MG63 (cell line): ENCODE results near the gene FOXO3. TPM values are rescaled to one million over a fixed set of nuclear protein-coding genes. Genes with fewer than 3 reads are reported as not detected.
A peak's percentile ranks its signal among the peaks of the same experiment; 100 is the strongest.
"Not testable (repeated sequence)": the region's sequence is repeated elsewhere in the genome, so short reads cannot be mapped to it uniquely, and the experiment has no call there.

Experiments used
- DNase-seq: peaks from one replicate; pipeline ENCODE4 v3.0.0-alpha.2; 2020
- H3K27me3 ChIP-seq: fragments of 250-450 bp; sonication (Bioruptor Pico); 2 replicates; pipeline ENCODE4 v1.5.1; 2020; ENCODE audit warnings: mild to moderate bottlenecking, moderate library complexity
- H3K36me3 ChIP-seq: fragments of 250-450 bp; sonication (Bioruptor Pico); 2 replicates; pipeline ENCODE4 v1.5.1; 2020; ENCODE audit warnings: mild to moderate bottlenecking, moderate library complexity
- H3K4me3 ChIP-seq: fragments of 250-450 bp; sonication (Bioruptor Pico); 2 replicates; pipeline ENCODE4 v1.5.1; 2020; ENCODE audit warnings: mild to moderate bottlenecking, moderate library complexity
- H3K9me3 ChIP-seq: fragments of 250-450 bp; sonication (Bioruptor Pico); 2 replicates; pipeline ENCODE4 v1.5.1; 2020; ENCODE audit warnings: mild to moderate bottlenecking, moderate library complexity
- total RNA-seq: library from RNA; depleted of rRNA; stranded (reverse); fragments of >200 nt; shearing (Covaris generic); gene quantifications from 2 replicates; pipeline ENCODE4 v1.2.3, GENCODE V29; 2014; ENCODE audit warnings: low replicate concordance; rRNA removed

The FOXO3 gene
- total RNA-seq = 14.9 TPM in 2 replicates

GRCh38 chr6:108560463-108561308 lies at the start of gene FOXO3:
FOXO3 (plus strand) TSS chr6:108560917; CDS start chr6:108561209, 292 bp downstream.
- peak within 1 kb of the TSS; percentile 93 for H3K4me3 ChIP-seq
- peaks cover 19% of the 10 kb centered on the region for H3K36me3 ChIP-seq
- no peaks in the 10 kb centered on the region for H3K27me3 ChIP-seq
- no peaks in the 10 kb centered on the region for H3K9me3 ChIP-seq
- peak; percentile 91 for DNase-seq

- peaks cover 4% of the 10 kb centered on the region for H3K36me3 ChIP-seq
- H3K27me3 ChIP-seq = no peaks in the 10 kb centered on the region
- no peaks in the 10 kb centered on the region for H3K9me3 ChIP-seq
- peak; percentile 7 for DNase-seq
- H3K4me3 ChIP-seq = no peak overlapping the region
Measured at GRCh38 chr6:108518714-108519576, 41.8 kb upstream of the FOXO3 start.

- DNase-seq = no peak
- Histone ChIP-seq H3K4me3 (no peak overlapping the region), H3K36me3 (peaks cover 4% of the 10 kb centered on the region), H3K27me3 (no peaks in the 10 kb centered on the region), H3K9me3 (no peaks in the 10 kb centered on the region)
Measured at GRCh38 chr6:108521616-108522107, 39.1 kb upstream of the FOXO3 start.

- H3K9me3 ChIP-seq = no peaks in the 10 kb centered on the region
- DNase-seq = no peak
- H3K27me3 ChIP-seq = no peaks in the 10 kb centered on the region
- H3K4me3 ChIP-seq = no peak overlapping the region
- peaks cover 4% of the 10 kb centered on the region for H3K36me3 ChIP-seq
Measured at GRCh38 chr6:108523697-108524096, 37.0 kb upstream of the FOXO3 start.

DNA sequence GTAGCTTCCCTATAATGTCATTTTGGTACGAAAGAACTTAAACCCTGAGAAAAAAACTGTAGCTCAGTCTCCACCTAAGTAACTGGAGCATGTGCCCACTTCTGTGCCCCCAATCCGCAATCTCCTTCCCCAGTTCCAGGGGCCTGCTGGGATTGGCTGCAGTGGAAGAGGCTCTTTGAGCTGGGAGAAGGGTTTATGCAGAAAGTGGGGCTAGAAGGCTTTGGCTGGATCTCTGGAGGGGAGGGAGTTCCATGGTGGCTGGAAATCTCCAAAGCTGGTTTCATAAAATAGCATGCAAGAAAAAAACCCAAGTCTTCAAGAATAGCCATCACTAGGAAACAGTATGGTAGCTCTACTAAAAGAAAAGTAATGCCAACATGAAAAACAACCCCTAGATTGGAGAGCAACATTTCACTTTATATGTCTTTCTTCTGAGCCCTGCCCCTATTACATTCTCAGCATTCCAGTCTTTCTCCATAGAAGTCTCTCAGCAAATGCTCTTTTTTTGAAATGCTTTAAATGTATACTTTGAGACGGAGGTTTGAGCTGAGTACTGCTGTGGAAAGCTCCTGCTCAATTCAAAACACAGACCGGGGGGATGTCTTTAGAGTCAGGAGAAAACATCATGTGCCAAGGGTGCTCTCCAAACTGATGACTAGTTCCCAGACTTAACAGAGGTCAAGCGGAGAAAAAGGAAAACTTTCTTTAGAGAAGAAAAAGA lies 36.0 kb upstream of the FOXO3 start:
- Histone ChIP-seq H3K27me3 (no peaks in the 10 kb centered on the region), H3K36me3 (peaks cover 4% of the 10 kb centered on the region), H3K4me3 (no peak overlapping the region), H3K9me3 (no peaks in the 10 kb centered on the region)
- no peak for DNase-seq

DNA sequence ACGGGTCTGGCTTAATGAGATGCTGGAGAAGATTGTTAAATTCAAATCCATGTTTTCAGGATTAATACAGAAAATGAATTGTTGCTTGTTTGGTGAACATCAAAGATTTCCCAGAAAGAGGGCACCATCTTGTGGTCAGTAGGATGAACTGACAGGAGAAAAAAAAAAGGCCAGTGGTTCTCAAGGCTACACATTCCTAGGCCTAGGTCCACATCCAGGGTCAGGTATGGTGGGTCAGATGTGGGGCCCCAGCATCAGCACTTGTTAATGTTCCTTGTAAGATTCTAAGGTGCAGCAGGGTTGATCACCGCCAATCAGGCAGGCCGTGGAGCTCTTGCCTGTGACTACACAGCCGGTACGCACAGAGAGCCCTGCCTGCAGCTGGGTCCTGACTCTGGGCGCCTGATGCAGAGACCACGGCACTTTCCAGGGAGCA lies 34.0 kb upstream of the FOXO3 start:
- H3K36me3 ChIP-seq = no peaks in the 10 kb centered on the region
- no peak for DNase-seq

GRCh38 chr6:108528878-108529277 lies 31.8 kb upstream of the FOXO3 start:
- Histone ChIP-seq H3K4me3 (no peak overlapping the region), H3K27me3 (no peaks in the 10 kb centered on the region), H3K9me3 (no peaks in the 10 kb centered on the region), H3K36me3 (no peaks in the 10 kb centered on the region)
- no peak for DNase-seq

More for the DNA sequence above, 34.0 kb upstream of the FOXO3 start:
- no peak overlapping the region for H3K4me3 ChIP-seq
- H3K27me3 ChIP-seq = no peaks in the 10 kb centered on the region
- no peaks in the 10 kb centered on the region for H3K9me3 ChIP-seq

DNA sequence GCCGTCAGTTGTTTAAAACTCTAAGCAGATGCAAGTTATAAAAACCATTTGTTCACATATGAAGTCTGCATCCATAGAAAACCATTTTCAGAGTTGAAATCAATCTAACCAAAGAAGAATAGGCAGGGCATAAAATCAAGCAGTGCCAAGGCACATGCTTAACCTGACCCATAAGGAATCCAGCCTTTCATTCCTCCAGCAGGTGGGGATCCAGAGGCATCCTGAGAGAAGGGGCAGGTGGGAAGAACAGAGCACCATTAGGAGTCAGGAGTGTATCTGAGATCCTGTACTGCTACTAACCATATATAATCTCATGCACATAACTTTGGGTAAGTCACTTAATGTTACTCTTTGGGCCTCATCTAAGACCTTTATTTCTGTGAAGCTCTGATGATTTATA lies 29.4 kb upstream of the FOXO3 start:
- no peak for DNase-seq
- no peaks in the 10 kb centered on the region for H3K9me3 ChIP-seq
- no peak overlapping the region for H3K4me3 ChIP-seq
- H3K27me3 ChIP-seq = no peaks in the 10 kb centered on the region
- no peaks in the 10 kb centered on the region for H3K36me3 ChIP-seq

DNA sequence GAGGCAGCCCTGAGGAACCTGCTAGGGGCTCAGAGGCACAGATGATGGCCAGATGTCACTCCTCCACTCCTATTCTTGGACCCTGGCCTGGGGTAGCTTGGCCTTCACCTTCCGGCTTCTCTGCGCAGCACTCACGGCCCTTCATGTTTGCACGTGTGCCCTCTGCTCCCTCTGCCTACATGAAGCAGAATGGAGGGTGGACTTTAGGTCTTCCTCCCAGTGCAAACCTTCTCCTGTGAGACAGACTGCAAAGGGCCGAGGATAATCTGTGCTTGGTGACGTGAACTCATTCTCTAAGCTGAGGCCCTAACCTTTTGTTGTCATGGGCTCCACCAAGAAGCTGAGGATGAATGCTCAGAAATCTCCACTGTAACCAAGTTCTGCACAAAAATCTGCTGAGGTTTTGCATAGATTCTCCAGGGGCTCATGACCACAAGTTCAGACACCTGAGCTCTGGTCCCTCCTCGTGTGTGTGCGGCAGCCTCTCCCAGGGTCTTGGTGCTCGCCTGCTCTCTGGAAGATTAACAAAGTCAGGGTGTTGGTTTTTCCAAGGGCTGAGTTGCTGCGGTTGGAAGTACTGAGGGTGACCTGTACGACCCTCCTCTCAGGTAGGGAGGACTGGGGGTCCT lies 25.5 kb upstream of the FOXO3 start:
- Histone ChIP-seq H3K9me3 (no peaks in the 10 kb centered on the region), H3K36me3 (no peaks in the 10 kb centered on the region), H3K27me3 (no peaks in the 10 kb centered on the region), H3K4me3 (no peak overlapping the region)
- DNase-seq = no peak

DNA sequence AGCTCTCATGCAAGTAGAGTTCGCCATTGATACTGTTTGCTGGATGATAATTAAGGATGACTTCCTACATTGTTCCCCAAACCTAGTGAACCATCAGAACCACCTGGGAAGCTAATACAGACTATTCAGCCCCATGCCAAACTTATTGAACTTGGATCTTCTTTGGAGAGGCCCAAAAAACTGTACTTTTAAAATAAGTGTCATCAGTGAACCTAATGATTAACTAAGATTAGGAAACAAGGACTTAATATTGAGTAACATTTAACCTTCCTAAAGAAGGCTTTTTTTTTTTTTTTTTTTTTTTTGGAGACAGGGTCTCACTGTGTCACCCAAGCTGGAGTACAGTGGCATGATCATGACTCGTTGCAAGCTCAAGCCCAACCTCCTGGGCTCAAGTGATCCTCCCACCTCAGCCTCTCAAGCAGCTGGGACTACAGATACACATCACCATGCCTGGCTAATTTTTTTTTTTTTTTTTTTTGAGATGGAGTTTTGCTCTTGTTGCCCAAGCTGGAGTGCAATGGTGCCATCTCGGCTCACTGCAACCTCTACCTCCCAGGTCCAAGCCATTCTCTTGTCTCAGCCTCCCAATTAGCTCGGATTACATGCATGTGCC lies 24.7 kb upstream of the FOXO3 start:
- H3K36me3 ChIP-seq, DNase-seq, H3K9me3 ChIP-seq, H3K27me3 ChIP-seq, H3K4me3 ChIP-seq: not testable (repeated sequence)

DNA sequence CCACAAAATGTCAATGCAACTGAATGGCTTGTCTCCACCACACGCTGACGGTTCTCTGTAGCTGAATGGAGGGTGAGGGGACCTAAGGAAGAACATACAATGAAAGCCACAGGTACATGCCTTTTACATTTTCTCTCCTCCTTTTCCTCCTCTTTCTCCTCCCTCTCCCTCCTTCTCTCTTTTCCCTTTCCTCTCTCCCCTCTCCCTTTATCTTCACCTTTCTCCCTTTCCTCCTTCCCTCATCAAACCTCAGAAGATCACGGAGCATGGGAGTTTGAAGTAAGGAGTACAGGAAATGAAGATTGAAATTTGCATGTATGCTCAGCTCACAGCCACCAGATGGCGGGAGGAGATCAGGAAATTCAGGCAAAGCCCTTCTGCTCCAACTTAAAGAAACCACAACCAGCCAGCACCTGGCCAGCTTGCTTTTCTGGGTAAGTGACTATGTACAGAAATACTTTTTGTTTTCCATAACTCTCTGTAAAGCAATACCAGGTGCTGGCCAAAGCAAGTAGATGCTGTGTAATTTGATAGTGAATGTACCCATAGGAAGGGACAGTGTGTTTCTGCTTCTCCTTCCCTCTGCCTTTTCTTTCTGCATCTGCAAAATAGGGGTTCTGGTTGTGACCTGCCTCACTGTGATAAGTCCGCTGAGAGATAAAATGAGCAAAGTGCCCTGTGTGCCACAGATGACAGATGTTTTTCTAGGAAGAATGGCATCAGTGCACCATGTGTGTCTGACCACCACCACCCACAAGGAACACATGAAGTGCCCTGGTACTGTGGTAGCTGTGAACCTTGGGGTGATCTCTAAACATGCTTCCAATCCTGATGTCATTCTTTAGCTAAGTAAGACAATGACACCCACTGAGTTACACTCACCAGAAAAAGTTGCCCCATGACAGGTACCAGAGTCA lies 18.6 kb upstream of the FOXO3 start:
- DNase-seq = peak; percentile 44
- Histone ChIP-seq H3K27me3 (no peaks in the 10 kb centered on the region; the same call in 1 of the 2 replicates), H3K4me3 (no peak overlapping the region), H3K36me3 (no peaks in the 10 kb centered on the region), H3K9me3 (no peaks in the 10 kb centered on the region)

GRCh38 chr6:108543175-108543940 lies 17.4 kb upstream of the FOXO3 start:
- no peak for DNase-seq
- Histone ChIP-seq H3K9me3 (no peaks in the 10 kb centered on the region), H3K36me3 (no peaks in the 10 kb centered on the region), H3K27me3 (no peaks in the 10 kb centered on the region; the same call in 1 of the 2 replicates), H3K4me3 (no peak overlapping the region)

GRCh38 chr6:108544606-108545005 lies 16.1 kb upstream of the FOXO3 start:
- peak; percentile 28 for DNase-seq
- H3K4me3 ChIP-seq = no peak overlapping the region
- no peaks in the 10 kb centered on the region; the same call in 1 of the 2 replicates for H3K27me3 ChIP-seq
- H3K9me3 ChIP-seq = no peaks in the 10 kb centered on the region
- no peaks in the 10 kb centered on the region for H3K36me3 ChIP-seq
